Measurements from ENCODE around the gene ITGB5. TPM values are rescaled to one million over a fixed set of nuclear protein-coding genes. Genes with fewer than 3 reads are reported as not detected.
A peak's percentile ranks its signal among the peaks of the same experiment; 100 is the strongest.

Gene ITGB5
- total and polyA plus RNA-seq, 4 donors: 32.3 to 134 (median 60.7) TPM

DNA sequence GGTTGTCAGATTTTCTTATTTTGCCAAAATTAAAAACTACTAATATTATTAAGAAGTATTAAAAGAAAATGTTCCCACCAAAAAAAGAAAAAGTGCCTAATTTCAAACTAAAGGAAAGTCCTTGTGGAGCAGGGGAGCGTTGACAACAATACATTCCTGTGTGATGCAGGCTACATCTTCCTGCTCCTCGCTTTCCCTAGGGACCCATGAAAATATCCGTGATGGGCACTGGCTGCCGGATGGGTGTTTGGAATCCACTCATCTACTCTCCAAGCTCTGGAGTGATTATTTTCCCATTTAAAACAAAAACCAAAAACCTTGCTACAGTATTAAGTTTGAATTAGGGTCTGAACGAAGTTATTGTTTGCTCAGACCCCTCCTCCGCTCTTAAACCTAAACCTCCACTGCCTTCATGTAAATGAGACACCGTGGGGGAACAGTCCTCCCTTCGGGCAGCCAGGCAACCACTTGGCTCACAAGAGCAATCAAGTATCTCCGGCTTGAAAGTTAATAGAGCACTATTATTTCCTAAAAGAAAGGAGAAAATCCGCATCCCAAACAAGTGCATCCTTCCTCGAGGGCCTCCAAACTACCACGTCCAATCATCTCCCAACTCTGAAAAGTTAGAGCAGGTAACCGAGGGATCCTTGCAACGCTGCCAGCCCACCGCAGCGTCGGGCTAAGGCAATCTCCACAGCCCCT lies 1.5 kb downstream of the ITGB5 start:
- peak overlapping the region; percentile 37 for H3K4me3 ChIP-seq (ENCODE audit: low read depth, low read length)
- WGBS (ENCODE audit: insufficient coverage): 8% methylated on average over 9 of the region's 17 CpGs
- peaks cover 18% of the 10 kb centered on the region for H3K27me3 ChIP-seq (ENCODE audit: control insufficient read depth, insufficient read depth, low read length)
- no peaks in the 10 kb centered on the region for H3K9me3 ChIP-seq (ENCODE audit: control insufficient read depth, insufficient read depth, low read length)
- H3K27ac ChIP-seq (ENCODE audit: low read depth, low read length): peak overlapping the region; percentile 75
- H3K36me3 ChIP-seq (ENCODE audit: control insufficient read depth, insufficient read depth, low read length): no peaks in the 10 kb centered on the region
- DNase-seq (ENCODE audit: low read depth in 4 of 6, low spot score in 6 of 6): peak in 4 of 6 donors; percentile 17 to 74 (median 45)
- H3K4me1 ChIP-seq (ENCODE audit: control insufficient read depth, insufficient read depth, low read length): peaks cover 48% of the 10 kb centered on the region

DNA sequence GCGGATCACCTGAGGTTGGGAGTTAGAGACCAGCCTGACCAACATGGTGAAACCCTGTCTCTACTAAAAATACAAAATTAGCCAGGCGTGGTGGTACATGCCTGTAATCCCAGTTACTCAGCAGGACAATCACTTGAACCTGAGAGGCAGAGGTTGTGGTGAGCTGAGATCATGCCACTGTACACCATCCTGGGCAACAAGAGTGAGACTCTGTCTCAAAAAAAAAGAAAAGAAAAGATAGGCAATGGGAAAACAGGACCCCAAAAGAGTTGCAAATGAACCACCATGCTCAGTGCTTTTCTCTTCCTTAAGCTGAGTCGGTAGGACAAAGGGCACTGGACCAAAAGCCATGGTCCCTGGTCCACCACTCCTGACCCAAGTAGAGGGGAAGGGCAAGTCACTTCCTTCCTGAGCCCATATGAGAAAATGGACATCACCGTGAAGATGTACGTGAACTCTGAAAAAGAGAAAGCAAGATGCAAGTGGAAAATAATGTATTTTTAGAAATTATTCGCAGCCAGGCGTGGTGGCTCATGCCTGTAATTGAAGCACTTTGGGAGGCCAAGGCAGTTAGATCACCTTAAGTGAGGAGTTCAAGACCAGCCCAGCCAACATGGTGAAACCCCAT lies 2.6 kb downstream of the ITGB5 start:
- H3K27me3 ChIP-seq (ENCODE audit: control insufficient read depth, insufficient read depth, low read length): peaks cover 18% of the 10 kb centered on the region
- no peak overlapping the region for H3K27ac ChIP-seq (ENCODE audit: low read depth, low read length)
- H3K4me1 ChIP-seq (ENCODE audit: control insufficient read depth, insufficient read depth, low read length): peaks cover 48% of the 10 kb centered on the region
- 69% methylated on average over 6 of the region's 7 CpGs for whole genome bisulfite sequencing (ENCODE audit: insufficient coverage)
- H3K9me3 ChIP-seq (ENCODE audit: control insufficient read depth, insufficient read depth, low read length): no peaks in the 10 kb centered on the region
- no peaks in the 10 kb centered on the region for H3K36me3 ChIP-seq (ENCODE audit: control insufficient read depth, insufficient read depth, low read length)
- no peak overlapping the region for H3K4me3 ChIP-seq (ENCODE audit: low read depth, low read length)
- no peak for DNase-seq (ENCODE audit: low read depth in 4 of 6, low spot score in 6 of 6)

DNA sequence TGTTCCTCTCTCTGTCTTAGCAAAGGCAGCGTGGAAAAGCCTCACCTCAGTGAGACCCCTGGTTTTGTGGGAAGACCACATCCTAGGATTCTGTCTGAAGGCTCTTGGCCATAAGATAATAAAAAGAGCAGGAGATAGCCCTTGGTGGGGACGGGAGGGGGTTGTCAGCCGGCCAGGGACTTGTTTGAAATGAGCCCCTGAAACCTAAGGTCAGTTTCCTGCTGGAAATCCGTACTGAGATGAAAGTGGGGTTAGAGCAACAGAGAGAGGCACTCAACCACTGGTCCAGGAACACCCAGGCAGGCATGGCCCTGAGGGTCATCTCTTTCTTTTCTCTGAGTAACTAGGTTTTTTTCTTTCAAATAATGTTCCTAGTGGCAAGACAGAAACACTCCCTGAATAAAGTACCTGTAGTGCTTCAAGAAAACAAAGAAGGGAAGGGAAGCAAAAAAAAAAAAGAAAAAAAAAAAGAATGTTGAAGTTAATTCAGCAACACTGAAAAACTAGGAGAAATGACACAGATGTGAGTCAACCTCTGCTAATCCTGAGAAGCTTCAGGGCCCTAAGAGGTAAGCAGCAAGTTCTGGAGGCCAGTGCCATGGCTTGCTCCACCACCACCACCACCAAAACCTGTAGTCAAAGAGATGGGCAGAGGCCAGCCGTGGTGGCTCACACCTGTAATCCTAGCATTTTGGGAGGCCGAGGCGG lies 3.2 kb downstream of the ITGB5 start:
- Histone ChIP-seq H3K4me1 (ENCODE audit: control insufficient read depth, insufficient read depth, low read length) (peaks cover 50% of the 10 kb centered on the region), H3K27ac (ENCODE audit: low read depth, low read length) (no peak overlapping the region), H3K36me3 (ENCODE audit: control insufficient read depth, insufficient read depth, low read length) (no peaks in the 10 kb centered on the region), H3K4me3 (ENCODE audit: low read depth, low read length) (no peak overlapping the region), H3K9me3 (ENCODE audit: control insufficient read depth, insufficient read depth, low read length) (no peaks in the 10 kb centered on the region), H3K27me3 (ENCODE audit: control insufficient read depth, insufficient read depth, low read length) (peaks cover 18% of the 10 kb centered on the region)
- DNase-seq (ENCODE audit: low read depth in 4 of 6, low spot score in 6 of 6): peak in 1 of 6 donors; percentile 13
- 71% methylated on average over 4 of the region's 7 CpGs for WGBS (ENCODE audit: insufficient coverage)

- no peak overlapping the region for H3K4me3 ChIP-seq (ENCODE audit: low read depth, low read length)
- H3K4me1 ChIP-seq (ENCODE audit: control insufficient read depth, insufficient read depth, low read length): peaks cover 51% of the 10 kb centered on the region
- H3K27ac ChIP-seq (ENCODE audit: low read depth, low read length): peak overlapping the region; percentile 62
- no peaks in the 10 kb centered on the region for H3K9me3 ChIP-seq (ENCODE audit: control insufficient read depth, insufficient read depth, low read length)
- 13% methylated on average over 7 of the region's 13 CpGs for WGBS (ENCODE audit: insufficient coverage)
- H3K36me3 ChIP-seq (ENCODE audit: control insufficient read depth, insufficient read depth, low read length): no peaks in the 10 kb centered on the region
- H3K27me3 ChIP-seq (ENCODE audit: control insufficient read depth, insufficient read depth, low read length): peaks cover 18% of the 10 kb centered on the region
- peak in 3 of 6 donors; percentile 35 to 81 (median 66) for DNase-seq (ENCODE audit: low read depth in 4 of 6, low spot score in 6 of 6)
Observed at GRCh38 chr3:124882816-124883747, 4.1 kb downstream of the ITGB5 start.

DNA sequence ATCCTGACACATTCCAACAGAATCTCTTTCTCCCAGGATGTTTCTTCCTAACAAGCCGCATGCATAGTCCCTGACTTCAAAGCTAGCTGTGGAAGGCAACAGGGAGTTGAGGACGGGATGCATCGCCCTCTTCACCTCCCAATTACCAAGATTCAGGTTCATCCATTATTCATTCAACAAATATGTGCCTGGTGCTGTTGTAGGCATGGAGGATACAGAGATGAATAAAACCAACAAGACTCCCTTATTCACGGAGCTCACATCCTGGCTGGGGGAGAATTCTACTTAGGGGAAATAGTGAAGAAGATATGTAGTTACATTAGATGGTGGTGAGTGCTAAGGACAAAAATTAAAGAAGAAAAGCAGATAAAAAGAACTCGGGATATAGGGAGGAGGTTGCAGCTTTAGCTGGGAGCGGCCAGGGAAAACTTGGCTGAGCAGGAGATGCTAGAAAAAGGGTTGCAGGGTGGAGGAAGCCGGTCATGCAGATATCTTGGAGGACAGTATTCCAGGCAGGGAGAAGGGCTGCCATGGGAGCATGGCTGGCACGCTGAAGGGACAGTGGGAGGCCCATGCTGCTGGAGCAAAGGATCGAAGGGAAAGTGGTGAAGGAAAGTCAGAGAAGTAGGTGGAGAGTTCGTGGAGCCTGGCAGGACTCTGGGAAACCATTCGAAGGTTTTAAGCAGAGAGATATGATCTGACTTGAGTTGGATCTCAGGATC lies 5.0 kb downstream of the ITGB5 start:
- no peaks in the 10 kb centered on the region for H3K9me3 ChIP-seq (ENCODE audit: control insufficient read depth, insufficient read depth, low read length)
- H3K27ac ChIP-seq (ENCODE audit: low read depth, low read length): peak overlapping the region; percentile 62
- H3K36me3 ChIP-seq (ENCODE audit: control insufficient read depth, insufficient read depth, low read length): no peaks in the 10 kb centered on the region
- H3K27me3 ChIP-seq (ENCODE audit: control insufficient read depth, insufficient read depth, low read length): peaks cover 16% of the 10 kb centered on the region
- H3K4me3 ChIP-seq (ENCODE audit: low read depth, low read length): no peak overlapping the region
- 45% methylated on average over 7 of the region's 11 CpGs for WGBS (ENCODE audit: insufficient coverage)
- no peak for DNase-seq (ENCODE audit: low read depth in 4 of 6, low spot score in 6 of 6)
- peaks cover 45% of the 10 kb centered on the region for H3K4me1 ChIP-seq (ENCODE audit: control insufficient read depth, insufficient read depth, low read length)

GRCh38 chr3:124879337-124879680 lies 7.9 kb downstream of the ITGB5 start:
- Histone ChIP-seq H3K36me3 (ENCODE audit: control insufficient read depth, insufficient read depth, low read length) (no peaks in the 10 kb centered on the region), H3K4me3 (ENCODE audit: low read depth, low read length) (no peak overlapping the region), H3K27me3 (ENCODE audit: control insufficient read depth, insufficient read depth, low read length) (peaks cover 2% of the 10 kb centered on the region), H3K27ac (ENCODE audit: low read depth, low read length) (no peak overlapping the region), H3K4me1 (ENCODE audit: control insufficient read depth, insufficient read depth, low read length) (peaks cover 34% of the 10 kb centered on the region), H3K9me3 (ENCODE audit: control insufficient read depth, insufficient read depth, low read length) (no peaks in the 10 kb centered on the region)
- DNase-seq (ENCODE audit: low read depth in 4 of 6, low spot score in 6 of 6): peak in 2 of 6 donors; percentile 23

DNA sequence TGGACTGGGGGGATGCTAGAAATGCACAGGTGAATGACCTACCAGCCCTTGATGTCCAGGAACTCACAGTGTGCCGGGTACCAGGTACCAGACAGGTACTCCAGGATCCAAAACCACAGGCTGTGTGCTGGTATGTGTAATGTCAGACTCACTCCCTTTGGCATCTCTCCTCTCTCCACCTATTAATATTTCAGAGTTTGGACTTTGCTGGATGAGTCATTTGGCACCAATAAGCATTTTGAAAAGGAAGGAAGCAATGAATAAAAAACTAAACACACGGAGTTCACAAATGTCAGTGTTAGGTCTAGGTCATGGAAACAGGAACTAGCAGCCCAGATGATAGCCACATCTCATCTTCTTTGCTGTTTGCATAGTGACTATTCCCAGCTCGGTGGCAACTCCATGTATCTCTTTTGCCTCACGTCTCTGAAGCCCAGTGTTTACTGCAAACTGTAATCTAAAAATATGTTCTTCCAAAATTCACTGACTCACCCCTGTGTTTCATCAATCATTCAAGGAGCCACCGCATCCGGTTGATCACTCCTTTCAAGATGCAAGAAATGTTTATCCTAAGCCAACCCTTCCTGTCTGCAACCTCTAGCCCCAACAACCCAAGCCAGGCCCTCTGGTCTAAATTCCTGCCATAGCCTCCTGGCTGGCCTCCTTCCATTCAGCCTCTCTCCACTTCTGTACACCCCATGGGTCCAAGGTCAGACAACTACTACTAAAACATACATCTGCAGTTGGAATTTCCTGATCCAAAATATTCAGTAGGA lies 8.4 kb downstream of the ITGB5 start:
- H3K4me1 ChIP-seq (ENCODE audit: control insufficient read depth, insufficient read depth, low read length): peaks cover 28% of the 10 kb centered on the region
- DNase-seq (ENCODE audit: low read depth in 4 of 6, low spot score in 6 of 6): no peak
- WGBS (ENCODE audit: insufficient coverage): 70% methylated on average over 6 of the region's 6 CpGs

GRCh38 chr3:124877674-124878073 lies 9.5 kb downstream of the ITGB5 start:
- Histone ChIP-seq H3K36me3 (ENCODE audit: control insufficient read depth, insufficient read depth, low read length) (no peaks in the 10 kb centered on the region), H3K4me1 (ENCODE audit: control insufficient read depth, insufficient read depth, low read length) (peaks cover 23% of the 10 kb centered on the region), H3K9me3 (ENCODE audit: control insufficient read depth, insufficient read depth, low read length) (no peaks in the 10 kb centered on the region), H3K27ac (ENCODE audit: low read depth, low read length) (no peak overlapping the region), H3K4me3 (ENCODE audit: low read depth, low read length) (no peak overlapping the region), H3K27me3 (ENCODE audit: control insufficient read depth, insufficient read depth, low read length) (no peaks in the 10 kb centered on the region)
- DNase-seq (ENCODE audit: low read depth in 4 of 6, low spot score in 6 of 6): no peak
- 82% methylated on average over 1 of the region's 3 CpGs for WGBS (ENCODE audit: insufficient coverage)

More for the DNA sequence above, 8.4 kb downstream of the ITGB5 start:
- no peaks in the 10 kb centered on the region for H3K27me3 ChIP-seq (ENCODE audit: control insufficient read depth, insufficient read depth, low read length)
- no peaks in the 10 kb centered on the region for H3K9me3 ChIP-seq (ENCODE audit: control insufficient read depth, insufficient read depth, low read length)
- H3K27ac ChIP-seq (ENCODE audit: low read depth, low read length): no peak overlapping the region
- H3K36me3 ChIP-seq (ENCODE audit: control insufficient read depth, insufficient read depth, low read length): no peaks in the 10 kb centered on the region
- H3K4me3 ChIP-seq (ENCODE audit: low read depth, low read length): no peak overlapping the region

Measured in spinal cord (tissue), 10 donors.